Measurements from ENCODE around the gene IL4I1. TPM values are rescaled to one million over a fixed set of nuclear protein-coding genes. Genes with fewer than 3 reads are reported as not detected.

Gene IL4I1
- total and polyA plus RNA-seq, 10 donors: 1.1 to 20.2 (median 4.8) TPM

DNA sequence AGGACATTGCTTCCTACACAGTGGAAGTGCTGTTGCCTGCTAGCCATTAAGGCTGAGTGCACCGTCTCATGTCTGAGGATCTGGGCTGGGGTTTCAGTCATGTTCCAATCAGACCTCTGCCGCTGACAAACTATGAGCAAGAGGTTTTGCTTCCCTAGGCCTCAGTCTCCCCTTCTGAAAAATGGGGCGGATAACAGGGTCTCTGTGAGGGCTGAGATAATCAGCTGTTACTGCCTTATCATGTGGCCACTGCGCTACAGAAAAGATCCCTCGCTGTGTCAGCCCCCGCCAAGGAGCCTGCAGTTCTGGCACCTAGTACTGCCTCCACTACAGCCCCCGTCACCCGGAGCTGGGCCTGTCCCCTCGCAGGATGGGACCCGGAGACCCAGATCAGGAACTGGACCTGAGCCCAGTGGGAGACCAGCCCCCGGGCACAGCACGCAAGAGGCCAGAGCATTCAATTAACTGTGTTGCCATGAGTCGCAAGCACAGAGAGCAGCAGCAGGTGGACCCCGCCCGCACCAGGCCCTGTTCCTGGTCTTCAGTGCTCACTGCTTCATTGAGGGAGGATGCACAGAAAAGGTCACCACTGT, 26.3 kb downstream of the IL4I1 start:
- H3K36me3 ChIP-seq: peaks cover 0 to 41% (median 1%) of the 10 kb centered on the region in 6 donors
- no peak for TF ChIP-seq POLR2A (IDR thresholded peaks at IDR 0.05)
- peak in 1 of 3 donors; percentile 5 for TF ChIP-seq POLR2AphosphoS5 (IDR thresholded peaks at IDR 0.05)
- WGBS, 5 donors: 67 to 90% (median 85%) methylated on average over 7 to 15 of the region's 15 CpGs
- H3K27me3 ChIP-seq (replicated peaks in 1 of 7): no peaks in the 10 kb centered on the region
- peak overlapping the region; percentile 90 to 98 (median 95) for H3K27ac ChIP-seq
- DNase-seq: no peak
- intact Hi-C loops (cut with DNase I; ENCODE audit: low total_unique reads): no loop called here
- H3K4me1 ChIP-seq: peaks cover 32 to 89% (median 57%) of the 10 kb centered on the region in 6 donors
- no peaks in the 10 kb centered on the region for H3K9me3 ChIP-seq
- H3K4me3 ChIP-seq: peak overlapping the region; percentile 48 to 93 (median 56)

DNA sequence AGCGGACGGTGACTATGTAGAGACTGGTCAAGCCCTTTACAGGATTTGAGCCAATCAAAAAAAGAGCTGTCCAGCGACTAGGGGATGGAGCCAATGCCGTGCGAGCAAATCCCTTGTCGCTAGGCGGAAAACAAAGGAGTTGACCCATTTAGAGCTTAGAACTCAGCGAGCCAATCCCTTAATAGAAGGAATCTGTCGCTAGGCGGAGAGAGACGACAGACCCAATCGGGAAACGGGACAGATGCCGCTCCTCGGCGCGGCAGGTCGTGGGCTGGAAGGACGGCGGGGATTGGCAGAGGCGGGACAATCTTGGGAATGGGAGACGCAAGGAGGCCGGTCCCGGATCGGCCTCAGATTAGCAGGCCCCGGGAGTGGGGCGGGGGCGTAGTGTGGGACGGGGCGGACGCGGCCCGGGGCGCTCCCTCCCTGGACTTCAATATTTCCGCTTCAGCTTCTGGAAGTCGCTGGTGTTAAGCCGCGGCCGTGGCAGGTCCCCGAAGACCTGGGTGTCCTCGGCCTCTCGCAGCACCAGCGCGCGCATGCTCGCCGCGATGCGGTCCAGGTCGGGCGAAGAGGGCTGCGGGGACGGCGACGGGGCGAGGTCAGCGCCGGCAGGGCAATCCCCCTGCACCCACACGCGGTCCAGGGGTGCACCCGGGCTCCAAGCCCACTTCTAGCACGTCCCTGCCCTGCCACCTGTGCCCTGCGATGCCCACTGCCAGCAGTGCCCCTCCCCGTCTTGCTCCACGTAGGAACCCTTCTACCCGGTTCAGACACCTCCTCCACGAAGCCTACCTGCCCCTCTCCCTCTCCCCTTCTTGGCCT, 27.0 kb downstream of the IL4I1 start:
- Histone ChIP-seq H3K36me3 (peaks cover 0 to 46% (median 5%) of the 10 kb centered on the region in 6 donors), H3K27ac (peak overlapping the region; percentile 90 to 98 (median 95)), H3K4me3 (peak overlapping the region; percentile 48 to 93 (median 56)), H3K4me1 (peaks cover 39 to 89% (median 58%) of the 10 kb centered on the region in 6 donors), H3K27me3 (replicated peaks in 1 of 7) (no peaks in the 10 kb centered on the region), H3K9me3 (no peaks in the 10 kb centered on the region)
- intact Hi-C loops (cut with DNase I; ENCODE audit: low total_unique reads): no loop called here
- 0 to 3% (median 1%) methylated on average over 25 to 67 of the region's 67 CpGs for WGBS, 5 donors
- DNase-seq: peak; percentile 96
- TF ChIP-seq POLR2A (IDR thresholded peaks at IDR 0.05): peak in 2 of 3 donors; percentile 21 to 57
- TF ChIP-seq, protein P1, sequence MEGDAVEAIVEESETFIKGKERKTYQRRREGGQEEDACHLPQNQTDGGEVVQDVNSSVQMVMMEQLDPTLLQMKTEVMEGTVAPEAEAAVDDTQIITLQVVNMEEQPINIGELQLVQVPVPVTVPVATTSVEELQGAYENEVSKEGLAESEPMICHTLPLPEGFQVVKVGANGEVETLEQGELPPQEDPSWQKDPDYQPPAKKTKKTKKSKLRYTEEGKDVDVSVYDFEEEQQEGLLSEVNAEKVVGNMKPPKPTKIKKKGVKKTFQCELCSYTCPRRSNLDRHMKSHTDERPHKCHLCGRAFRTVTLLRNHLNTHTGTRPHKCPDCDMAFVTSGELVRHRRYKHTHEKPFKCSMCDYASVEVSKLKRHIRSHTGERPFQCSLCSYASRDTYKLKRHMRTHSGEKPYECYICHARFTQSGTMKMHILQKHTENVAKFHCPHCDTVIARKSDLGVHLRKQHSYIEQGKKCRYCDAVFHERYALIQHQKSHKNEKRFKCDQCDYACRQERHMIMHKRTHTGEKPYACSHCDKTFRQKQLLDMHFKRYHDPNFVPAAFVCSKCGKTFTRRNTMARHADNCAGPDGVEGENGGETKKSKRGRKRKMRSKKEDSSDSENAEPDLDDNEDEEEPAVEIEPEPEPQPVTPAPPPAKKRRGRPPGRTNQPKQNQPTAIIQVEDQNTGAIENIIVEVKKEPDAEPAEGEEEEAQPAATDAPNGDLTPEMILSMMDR (IDR thresholded peaks at IDR 0.05 in 8 of 11, conservative IDR thresholded peaks at IDR 0.05 in 3 of 11): peak in 6 of 11 experiments; percentile 5 to 48 (median 39)
- peak; percentile 94 to 96 (median 96) for TF ChIP-seq POLR2AphosphoS5 (IDR thresholded peaks at IDR 0.05)

DNA sequence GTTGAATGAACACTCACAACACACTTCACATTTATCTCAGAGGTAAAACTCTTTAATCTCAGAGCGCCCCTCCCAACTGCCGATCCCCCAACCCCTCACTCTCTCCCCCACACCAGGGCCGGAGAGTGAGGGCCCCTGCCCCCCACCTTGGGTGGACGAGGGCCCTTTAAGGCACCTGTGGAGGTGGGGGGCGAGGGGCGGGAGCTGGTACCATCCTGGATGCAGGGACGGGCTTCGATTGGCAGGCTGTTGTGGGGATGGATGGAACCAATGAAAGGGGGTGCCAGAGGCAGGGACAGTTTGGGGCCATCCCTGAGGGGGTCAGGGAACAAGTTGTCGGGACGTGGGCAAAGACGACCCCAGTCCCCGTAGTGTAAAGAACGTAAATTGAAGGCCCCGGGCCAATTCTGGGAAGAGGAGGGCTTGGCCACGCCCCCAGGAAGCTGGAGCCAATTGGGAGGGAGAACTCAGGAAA, 27.6 kb downstream of the IL4I1 start:
- 3 to 4% (median 3%) methylated on average over 15 of the region's 15 CpGs for WGBS, 5 donors
- H3K36me3 ChIP-seq: peaks cover 0 to 46% (median 11%) of the 10 kb centered on the region in 6 donors
- H3K27ac ChIP-seq: peak overlapping the region; percentile 86 to 98 (median 95)
- DNase-seq: no peak
- H3K4me3 ChIP-seq: peak overlapping the region; percentile 6 to 93 (median 56)
- intact Hi-C loops (cut with DNase I; ENCODE audit: low total_unique reads): no loop called here
- no peaks in the 10 kb centered on the region for H3K9me3 ChIP-seq
- peaks cover 40 to 90% (median 62%) of the 10 kb centered on the region in 6 donors for H3K4me1 ChIP-seq
- no peaks in the 10 kb centered on the region for H3K27me3 ChIP-seq (replicated peaks in 1 of 7)
- TF ChIP-seq POLR2AphosphoS5 (IDR thresholded peaks at IDR 0.05): peak in 1 of 3 donors; percentile 66
- peak in 1 of 3 donors; percentile 24 for TF ChIP-seq POLR2A (IDR thresholded peaks at IDR 0.05)
- TF ChIP-seq, protein P1 (IDR thresholded peaks at IDR 0.05 in 8 of 11, conservative IDR thresholded peaks at IDR 0.05 in 3 of 11): no peak

DNA sequence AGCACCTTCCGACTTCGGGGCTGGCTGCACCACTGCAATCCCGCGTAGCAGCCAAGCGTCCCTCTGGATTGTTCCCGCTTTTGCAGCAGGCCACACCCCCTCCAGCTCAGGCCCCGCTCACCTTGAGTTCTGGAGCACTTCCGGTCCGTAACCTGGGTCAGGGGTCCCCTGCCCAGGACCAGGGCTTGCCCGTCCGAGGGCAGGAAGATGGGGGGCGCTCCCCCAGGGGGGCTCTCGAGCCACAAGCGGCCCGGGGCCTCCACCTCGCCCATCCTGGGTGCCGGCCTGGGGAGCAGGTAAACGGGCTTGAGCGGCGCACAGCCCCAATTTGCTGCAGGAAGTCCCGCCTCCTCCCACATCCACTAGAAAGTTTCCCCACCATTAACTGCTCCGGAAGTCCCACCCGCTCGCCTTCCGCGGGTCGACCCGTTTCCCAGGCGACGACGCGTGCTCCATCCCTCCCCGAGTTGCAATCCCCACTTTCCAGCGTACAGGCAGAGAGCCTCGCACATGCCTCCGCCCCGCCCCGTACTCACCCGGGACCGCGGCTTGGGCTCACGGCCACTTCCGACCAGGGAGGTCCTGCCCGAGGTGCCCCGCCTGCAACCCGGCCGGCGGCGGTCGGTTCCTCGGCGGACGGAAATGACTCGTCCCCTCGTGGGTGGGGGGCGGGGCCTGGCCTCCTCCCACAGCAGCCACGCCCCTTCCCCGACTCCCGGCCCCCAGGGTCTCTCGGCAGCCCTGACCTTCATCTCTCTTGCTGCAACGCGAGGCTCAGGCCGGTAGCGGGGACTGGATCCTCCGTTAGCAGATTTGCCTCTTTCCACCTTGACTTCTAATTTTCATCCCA, 29.5 kb downstream of the IL4I1 start, which contains the start of gene PNKP:
Gene PNKP, minus strand, starts transcription at position 644 of the 850 bp plus-strand sequence. Its CDS starts 372 bp downstream, at position 272.
- H3K27me3 ChIP-seq (replicated peaks in 1 of 7): no peaks in the 10 kb centered on the region
- TF ChIP-seq, protein P1 (IDR thresholded peaks at IDR 0.05 in 8 of 11, conservative IDR thresholded peaks at IDR 0.05 in 3 of 11): peak in 1 of 11 experiments; percentile 7
- TF ChIP-seq POLR2A (IDR thresholded peaks at IDR 0.05) (peak in 2 of 3 donors; percentile 11 to 68), POLR2AphosphoS5 (IDR thresholded peaks at IDR 0.05) (peak; percentile 95 to 98 (median 95))
- peak within 1 kb of the TSS; percentile 69 to 93 (median 88) for H3K4me3 ChIP-seq
- peak within 1 kb of the TSS; percentile 86 to 98 (median 95) for H3K27ac ChIP-seq
- peak; percentile 97 for DNase-seq
- WGBS, 5 donors: 0 to 1% (median 0%) methylated on average over 29 to 65 of the region's 65 CpGs
- H3K4me1 ChIP-seq: peaks cover 40 to 90% (median 70%) of the 10 kb centered on the region in 6 donors
- no peaks in the 10 kb centered on the region for H3K9me3 ChIP-seq
- intact Hi-C loops (cut with DNase I; ENCODE audit: low total_unique reads): no loop called here
- H3K36me3 ChIP-seq: peaks cover 4 to 49% (median 27%) of the 10 kb centered on the region in 6 donors
